G401 (cell line): ENCODE measurements around the gene ARHGAP31. TPM values are rescaled to one million over a fixed set of nuclear protein-coding genes. Genes with fewer than 3 reads are reported as not detected.

ENCODE experiments used
- DNase-seq: peaks from one replicate; pipeline ENCODE4 v3.0.0-alpha.2; 2015; ENCODE audit warnings: low spot score
- in situ Hi-C: cut with HindIII; loops from 2 replicates; pipeline ENCODE4 v1.10.0; 2016; ENCODE audit warnings: low sequenced_read_pairs, mixed read lengths
- total RNA-seq: library from RNA; depleted of rRNA; stranded (reverse); fragments of >200 nt; shearing (Covaris generic); gene quantifications from 2 replicates; pipeline ENCODE4 v1.2.3, GENCODE V29; 2014

The ARHGAP31 gene
- total RNA-seq, 1 experiment from 2014 or later, result not detected

DNA sequence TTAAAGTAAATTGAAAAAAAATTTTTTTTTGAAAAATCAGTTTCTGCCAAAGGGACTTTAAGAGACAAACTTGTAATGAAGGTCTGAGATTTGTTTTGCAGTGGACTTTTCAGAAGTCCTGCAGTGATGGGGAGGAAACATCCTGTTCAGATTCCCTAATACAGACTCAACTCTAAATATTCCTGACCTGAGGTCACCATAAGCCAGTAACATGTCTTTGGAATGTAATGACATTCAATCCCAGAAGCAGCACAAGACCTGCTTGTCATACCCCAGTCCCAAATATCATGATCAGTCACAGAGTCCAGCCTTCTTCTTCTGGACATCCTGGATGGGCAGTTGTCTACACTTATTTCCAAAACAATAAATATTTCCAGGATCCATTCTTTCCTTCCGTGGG lies 115.7 kb downstream of the ARHGAP31 start:
- in situ Hi-C loops, result no loop called here
- DNase-seq, result no peak

DNA sequence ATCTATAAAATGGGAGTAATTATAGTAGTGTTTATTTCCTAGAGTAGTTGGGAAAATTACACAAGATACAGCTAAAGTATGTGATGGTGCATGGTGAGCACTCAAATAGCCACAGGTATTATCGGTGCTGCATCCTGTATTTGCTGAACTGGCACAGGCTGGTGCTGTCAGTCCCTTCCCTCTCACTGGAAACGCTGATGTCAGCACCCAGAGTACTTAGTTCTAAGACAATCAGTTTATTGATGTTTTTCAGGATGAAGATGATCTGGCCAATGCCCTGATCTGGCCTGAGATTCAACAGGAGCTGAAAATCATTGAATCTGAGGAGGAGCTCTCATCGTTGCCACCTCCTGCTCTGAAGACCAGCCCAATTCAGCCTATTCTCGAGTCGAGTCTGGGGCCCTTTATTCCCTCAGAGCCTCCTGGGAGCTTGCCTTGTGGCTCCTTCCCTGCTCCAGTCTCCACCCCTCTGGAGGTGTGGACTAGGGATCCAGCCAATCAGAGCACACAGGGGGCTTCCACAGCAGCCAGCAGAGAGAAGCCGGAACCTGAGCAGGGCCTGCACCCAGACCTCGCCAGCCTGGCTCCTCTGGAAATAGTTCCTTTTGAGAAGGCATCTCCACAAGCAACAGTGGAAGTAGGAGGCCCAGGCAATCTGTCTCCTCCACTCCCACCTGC lies 119.6 kb downstream of the ARHGAP31 start:
- DNase-seq, result no peak
- in situ Hi-C loops, result no loop called here

- no peak for DNase-seq
- in situ Hi-C loops, result no loop called here
These were observed 122.7 kb downstream of the ARHGAP31 start for GRCh38 chr3:119416873-119417272.

DNA sequence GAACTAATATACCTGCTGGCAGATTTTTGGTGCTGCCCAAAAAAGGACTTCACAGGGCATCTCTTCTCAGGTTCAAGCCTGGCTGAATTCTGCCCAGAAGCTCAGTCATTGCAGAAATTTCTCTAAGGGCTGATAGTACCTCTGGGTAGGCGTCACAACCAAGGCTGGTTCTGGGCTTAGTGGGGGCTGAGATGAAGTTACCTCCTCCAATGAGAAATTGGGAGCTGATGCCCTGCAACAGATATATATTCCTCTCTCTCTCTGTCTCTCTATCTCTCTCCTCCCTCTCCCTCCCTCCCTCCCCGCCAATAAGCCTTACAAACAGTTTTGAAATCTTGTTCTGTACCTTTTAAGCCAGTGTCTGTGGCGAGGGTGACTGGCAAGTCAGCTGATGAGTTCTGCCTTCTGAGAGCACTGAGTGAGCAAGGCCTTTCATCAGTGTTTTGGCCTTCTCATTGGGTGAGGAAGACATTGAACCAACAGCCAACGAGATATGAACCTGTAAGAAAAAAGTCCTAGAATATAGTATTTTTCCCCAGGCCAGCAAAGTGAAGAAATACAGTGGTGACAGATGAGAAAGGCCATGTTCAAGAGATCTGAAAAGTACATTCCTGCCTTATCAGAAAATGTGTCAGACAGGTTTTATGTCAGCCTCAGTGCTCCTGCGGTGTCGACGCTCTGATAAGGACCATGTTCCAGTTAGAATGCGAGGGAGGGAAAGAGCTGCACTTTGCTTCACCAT lies 123.8 kb downstream of the ARHGAP31 start:
- in situ Hi-C loops, result no loop called here
- DNase-seq, result no peak

DNA sequence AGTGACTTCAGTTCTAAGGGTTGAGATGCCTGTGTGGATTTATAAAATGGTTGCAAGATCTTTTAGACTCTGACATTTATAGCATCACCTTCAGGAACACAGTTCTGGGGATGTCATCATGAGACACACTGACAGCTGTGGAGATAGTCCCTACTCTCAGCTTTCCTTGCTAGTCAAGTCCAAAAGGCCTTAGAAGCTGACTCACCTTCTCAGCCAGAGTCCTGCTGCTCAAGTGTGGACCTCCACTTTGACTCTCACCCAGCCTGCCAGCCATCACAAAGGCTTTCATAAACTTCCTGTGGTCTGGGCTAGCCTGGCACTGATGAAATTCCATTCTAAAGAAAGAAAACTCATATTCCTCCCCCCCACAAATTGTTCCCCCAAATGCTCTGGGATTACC lies 124.5 kb downstream of the ARHGAP31 start:
- in situ Hi-C loops, result no loop called here
- DNase-seq, result no peak

DNA sequence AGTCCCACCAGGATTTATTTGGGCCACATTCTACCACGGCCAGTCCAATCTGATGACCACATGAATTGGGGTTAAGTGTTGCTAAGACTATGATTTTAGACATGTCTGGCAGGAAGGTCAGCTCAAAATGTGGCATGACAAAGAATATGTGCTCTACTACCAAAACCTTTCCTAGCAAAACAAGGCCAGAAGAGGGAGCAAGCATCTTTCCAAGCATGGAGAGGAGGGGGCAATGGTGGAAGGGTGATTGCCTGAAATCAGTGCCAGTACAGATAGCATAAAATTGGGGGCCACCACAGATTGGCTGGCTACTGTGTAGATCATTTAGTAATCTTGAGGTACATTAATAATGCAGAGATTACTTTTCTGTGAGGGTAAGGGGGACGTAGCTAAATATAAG lies 126.0 kb downstream of the ARHGAP31 start:
- DNase-seq, result no peak

GRCh38 chr3:119427669-119428068 lies 133.5 kb downstream of the ARHGAP31 start:
- no peak for DNase-seq
- in situ Hi-C loops, result no loop called here

More for the DNA sequence above, 126.0 kb downstream of the ARHGAP31 start:
- in situ Hi-C loops, result no loop called here

DNA sequence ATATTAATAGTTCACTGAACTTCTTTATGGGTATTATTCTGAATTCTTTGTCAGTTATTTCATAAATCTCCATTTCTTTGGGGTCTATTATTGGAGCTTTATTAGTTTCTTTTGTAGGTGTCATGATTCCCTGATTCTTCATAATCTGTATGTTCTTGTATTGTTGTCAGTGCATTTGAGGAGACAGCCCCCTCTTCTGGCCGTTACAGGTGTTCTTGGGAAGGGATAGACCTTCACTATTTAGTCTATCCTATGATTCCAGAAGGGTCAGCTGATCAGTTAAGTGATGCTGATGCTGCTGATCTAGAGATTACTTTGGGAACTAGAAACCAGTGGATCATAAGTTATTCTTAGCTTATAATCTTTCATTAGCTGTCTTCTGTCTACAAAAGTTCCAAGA lies 134.4 kb downstream of the ARHGAP31 start:
- no peak for DNase-seq
- in situ Hi-C loops, result no loop called here

GRCh38 chr3:119433613-119434325 lies 139.6 kb downstream of the ARHGAP31 start:
- DNase-seq, result no peak
- in situ Hi-C loops, result no loop called here

DNA sequence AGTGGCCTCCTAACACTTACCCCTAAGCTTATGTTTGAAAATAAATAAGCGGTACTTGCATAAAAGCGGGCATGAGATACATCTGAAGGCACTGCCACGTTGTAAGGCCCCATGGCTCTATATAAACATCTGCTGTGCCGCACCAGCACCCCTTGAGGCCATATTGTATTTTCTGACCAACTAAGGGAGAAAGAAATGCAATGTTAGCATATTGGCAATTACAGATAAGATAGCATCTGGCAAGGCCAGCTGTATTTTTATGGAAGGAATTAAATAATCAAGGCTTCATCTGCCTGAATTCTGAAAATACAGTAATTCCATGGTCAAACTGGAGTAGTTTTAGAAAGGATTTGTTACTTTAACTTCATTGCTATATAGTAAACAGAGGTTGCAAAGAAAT lies 140.5 kb downstream of the ARHGAP31 start:
- DNase-seq, result no peak
- in situ Hi-C loops, result no loop called here

- in situ Hi-C loops, result no loop called here
- DNase-seq, result no peak
These were observed 142.8 kb downstream of the ARHGAP31 start for GRCh38 chr3:119436977-119437376.

DNA sequence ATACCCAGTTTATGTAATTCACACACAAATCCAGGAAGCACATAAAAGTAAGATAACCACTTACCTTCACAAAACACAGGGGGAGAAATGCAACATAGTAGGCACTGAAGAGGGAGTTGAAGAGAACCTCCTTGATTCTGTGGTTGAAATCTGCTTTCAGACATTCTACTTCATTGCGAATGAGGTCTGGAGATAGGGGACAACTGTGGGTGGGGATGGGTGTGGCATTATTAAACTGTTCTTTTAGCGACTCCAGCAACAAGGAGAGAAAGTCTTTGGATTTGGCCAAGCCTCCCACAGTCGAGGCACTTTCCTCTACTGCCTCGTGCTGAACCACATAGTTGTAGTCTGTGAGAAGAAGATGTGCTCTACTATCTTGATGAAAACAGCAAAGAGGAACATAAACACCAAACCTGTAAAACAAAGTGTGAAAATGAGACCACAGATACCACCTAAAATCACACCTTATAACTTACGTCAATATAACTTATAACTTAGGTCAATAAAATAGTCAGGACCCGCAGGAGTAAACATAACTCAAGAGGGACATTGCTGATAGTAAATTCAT lies 143.6 kb downstream of the ARHGAP31 start:
- in situ Hi-C loops, result no loop called here
- no peak for DNase-seq

- DNase-seq, result no peak
- in situ Hi-C loops, result no loop called here
These were observed 149.0 kb downstream of the ARHGAP31 start for GRCh38 chr3:119443179-119443578.

DNA sequence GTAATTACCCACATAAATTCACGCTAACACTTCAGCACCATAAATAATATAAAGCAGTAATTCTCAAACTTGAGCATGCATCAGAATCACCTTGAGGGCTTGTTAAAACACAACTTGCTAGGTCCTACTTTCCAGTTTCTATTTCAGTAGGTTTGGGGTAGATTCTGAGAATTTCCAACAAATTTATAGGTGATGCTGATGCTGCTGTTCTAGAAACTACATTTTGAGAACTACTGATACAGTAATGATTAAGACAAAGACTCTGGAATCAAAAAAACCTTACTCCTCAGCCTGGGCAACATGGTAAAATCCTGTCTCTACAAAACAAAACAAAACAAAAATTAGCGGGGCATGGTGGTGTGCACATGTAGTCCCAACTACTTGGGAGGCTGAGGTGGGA lies 150.4 kb downstream of the ARHGAP31 start:
- DNase-seq, result no peak

GRCh38 chr3:119453822-119454221 lies 159.6 kb downstream of the ARHGAP31 start:
- no peak for DNase-seq
- in situ Hi-C loops, result no loop called here

More for the DNA sequence above, 150.4 kb downstream of the ARHGAP31 start:
- in situ Hi-C loops, result no loop called here

GRCh38 chr3:119456469-119456868 lies 162.3 kb downstream of the ARHGAP31 start:
- DNase-seq, result no peak
- in situ Hi-C loops, result no loop called here

DNA sequence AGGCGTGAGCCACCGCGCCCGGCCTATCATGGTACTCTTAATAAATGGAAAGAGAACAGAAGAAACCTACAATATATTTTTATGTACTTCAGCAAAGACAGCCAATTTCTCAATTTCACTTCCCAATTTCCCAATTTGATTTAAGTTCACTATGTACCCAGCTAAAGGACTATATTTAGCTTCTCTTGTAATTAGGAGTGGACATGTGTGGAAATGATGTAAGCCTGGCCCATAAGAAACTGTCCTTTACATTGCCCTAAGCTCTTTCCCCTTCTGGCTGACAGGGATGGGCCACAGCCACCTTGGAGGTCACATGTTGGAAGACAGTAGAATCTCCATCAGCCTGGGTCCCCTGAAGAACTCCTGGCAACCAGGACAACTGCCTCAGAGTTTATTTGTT lies 163.1 kb downstream of the ARHGAP31 start:
- in situ Hi-C loops, result no loop called here

DNA sequence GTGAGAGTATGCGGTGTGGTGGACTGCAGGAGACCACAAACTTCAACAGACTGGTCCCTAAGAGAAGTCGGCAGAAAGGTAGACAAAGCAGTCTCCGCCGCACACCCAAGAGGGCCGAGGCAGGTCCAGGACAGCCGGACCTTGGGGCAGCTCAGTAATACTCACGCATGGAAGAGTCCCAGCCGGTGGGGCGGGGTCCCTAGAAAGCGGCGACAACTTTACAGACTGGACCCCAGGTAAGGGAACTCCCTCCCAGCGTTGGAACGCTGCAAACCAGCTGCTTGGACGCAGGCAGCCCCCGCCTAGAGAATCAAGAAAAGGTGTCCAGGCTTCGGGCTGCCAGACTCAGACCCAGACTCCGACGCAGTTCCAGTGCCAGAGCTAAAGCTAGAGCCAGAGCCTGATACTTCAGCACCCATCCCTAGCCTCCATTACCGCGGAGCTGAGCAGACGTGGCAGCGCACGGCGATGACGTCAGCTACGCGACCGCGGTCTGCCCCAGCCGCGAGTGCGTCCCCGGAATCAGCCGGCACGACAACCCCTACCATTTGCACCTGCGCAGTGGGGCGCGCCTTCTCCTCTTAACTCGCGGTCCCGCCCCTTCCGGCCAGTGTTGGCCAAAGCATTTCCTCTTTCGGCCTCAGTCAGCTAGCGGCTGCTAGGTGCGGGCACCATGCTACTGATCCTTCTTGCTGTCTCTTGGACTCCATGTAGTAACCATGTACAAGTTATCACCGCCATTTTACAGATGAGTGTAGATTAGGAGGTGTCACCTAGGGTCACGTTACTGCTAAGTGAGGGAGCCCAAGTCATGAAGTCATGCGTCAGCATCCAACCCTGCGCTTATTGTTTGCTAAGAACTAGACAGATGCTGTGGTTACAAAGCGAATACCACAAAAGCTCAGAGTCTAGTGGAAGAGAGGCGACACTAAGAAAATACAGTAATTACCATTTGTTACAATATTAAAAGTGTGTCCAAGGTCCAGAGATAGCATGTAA lies 169.3 kb downstream of the ARHGAP31 start, which contains the start of gene TMEM39A:
TSS of gene TMEM39A (minus strand) at position 445 of the 999 bp plus-strand sequence. CDS start 1,541 bp downstream, outside the sequence.
- DNase-seq, result peak; percentile 98
- in situ Hi-C loops, result no loop called here

More for the DNA sequence above, 163.1 kb downstream of the ARHGAP31 start:
- no peak for DNase-seq

DNA sequence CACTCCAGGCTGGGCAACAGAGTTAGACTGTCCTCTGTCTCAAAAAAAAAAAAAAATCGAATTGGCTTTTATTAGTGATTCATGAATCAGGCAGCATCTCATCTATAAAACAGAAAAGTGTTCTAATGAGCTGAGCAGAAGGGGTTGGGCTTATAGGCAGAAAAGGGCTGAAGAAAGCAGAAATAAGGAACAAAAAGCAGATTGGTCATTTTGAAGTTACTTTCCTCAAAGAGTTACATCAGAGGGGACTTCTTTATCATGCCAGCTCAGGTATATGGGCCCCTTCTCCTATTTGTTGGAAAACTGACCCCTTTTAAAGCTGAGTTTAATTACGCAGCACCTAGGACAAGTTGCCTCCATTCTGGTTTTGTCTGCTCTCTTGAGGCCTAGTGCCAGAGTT lies 173.9 kb downstream of the ARHGAP31 start:
- in situ Hi-C loops, result no loop called here
- DNase-seq, result no peak
